ENCODE measurements around the gene C2orf69. TPM values are rescaled to one million over a fixed set of nuclear protein-coding genes. Genes with fewer than 3 reads are reported as not detected.

C2orf69 gene
- total RNA-seq, 1 experiment from 2014 or later, result 21.6 TPM

GRCh38 chr2:199940373-199940772 is 29.3 kb downstream of the C2orf69 start:
- Histone ChIP-seq H3K4me2 (ENCODE audit: low read length) (no peak overlapping the region), H3K27me3 (ENCODE audit: insufficient read depth, low read length) (no peaks in the 10 kb centered on the region), H3K4me3 (replicated peaks in 1 of 2; ENCODE audit: low read depth in 1 of 2, low read length in 2 of 2) (no peak overlapping the region), H3K79me2 (ENCODE audit: insufficient read depth, low read length) (peaks cover 33% of the 10 kb centered on the region), H3K9ac (ENCODE audit: low read length) (no peak overlapping the region), H3K36me3 (ENCODE audit: control insufficient read depth in 1 of 2, insufficient read depth in 2 of 2, low read length in 2 of 2) (peaks cover 15 to 18% of the 10 kb centered on the region in 2 experiments; a peak in 2 of 4 replicates), H3K4me1 (ENCODE audit: control insufficient read depth in 1 of 2, insufficient read depth in 2 of 2, low read length in 2 of 2) (no peaks in the 10 kb centered on the region), H4K20me1 (ENCODE audit: insufficient read depth) (no peaks in the 10 kb centered on the region), H2AFZ (ENCODE audit: low read depth, low read length, poor library complexity, severe bottlenecking) (no peak overlapping the region), H3K27ac (ENCODE audit: low read depth, low read length) (no peak overlapping the region), H3K9me2 (ENCODE audit: insufficient read depth) (no peaks in the 10 kb centered on the region), H3K9me3 (ENCODE audit: control insufficient read depth in 1 of 2, insufficient read depth in 1 of 2, low read depth in 1 of 2, low read length in 2 of 2) (no peaks in the 10 kb centered on the region)
- no TSS peak for BruUV-seq (replicated peaks)
- CTCF ChIA-PET, result interaction anchor here (0.9 to 2.0 kb wide), 7 partner anchors 81 to 1631 kb away, joined by 3 to 26 read pairs (median 3); no protein-coding TSS in a partner anchor
- DNase-seq (ENCODE audit: low read depth, low spot score) (peak; percentile 21), ATAC-seq (peak; percentile 73; the same call in 1 of the 2 replicates)
- RAD21 ChIA-PET (ENCODE audit: low non-redundant PET in 1 of 2, low total read pairs in 2 of 2, uncharacterized antibody in 2 of 2, unreplicated experiment in 2 of 2), result interaction anchor here in 1 of 2 experiments (0.7 kb wide), 1 partner anchor 75 kb away, joined by 3 read pairs; no protein-coding TSS in a partner anchor
- POLR2A ChIA-PET, result no interaction called here
- intact Hi-C loops (cut with micrococcal nuclease), result loop anchor here (1.0 to 10.0 kb wide), 3 partner anchors 83 to 1626 kb away; no protein-coding TSS in a partner anchor
- TF ChIP-seq ZNF274 (IDR thresholded peaks at IDR 0.05; ENCODE audit: low read depth, low read length) (no peak), POLR2A (IDR thresholded peaks at IDR 0.05; ENCODE audit: borderline replicate concordance, extremely low read depth, insufficient read depth, insufficient read length) (no peak), SRF (IDR thresholded peaks at IDR 0.05; ENCODE audit: low read depth) (no peak), ELF1 (IDR thresholded peaks at IDR 0.05; ENCODE audit: borderline replicate concordance, low read depth) (no peak), RAD21 (IDR thresholded peaks at IDR 0.05; ENCODE audit: low read depth) (peak; percentile 63), JUND (IDR thresholded peaks at IDR 0.05) (no peak), CTCF (IDR thresholded peaks at IDR 0.05 in 2 of 3, conservative IDR thresholded peaks at IDR 0.05 in 1 of 3; ENCODE audit: borderline replicate concordance in 1 of 3, insufficient read depth in 1 of 3, low read depth in 2 of 3, low read length in 2 of 3) (peak; percentile 18 to 48 (median 33); a peak in 4 of 6 replicates), TCF7L2 (IDR thresholded peaks at IDR 0.05; ENCODE audit: borderline replicate concordance, extremely low read depth, insufficient read depth, insufficient read length) (no peak), SP1 (IDR thresholded peaks at IDR 0.05; ENCODE audit: low read depth) (no peak), EZH2 (IDR thresholded peaks at IDR 0.05) (no peak), FOSL1 (IDR thresholded peaks at IDR 0.05; ENCODE audit: low read depth) (no peak), POLR2AphosphoS5 (IDR thresholded peaks at IDR 0.05; ENCODE audit: low read depth, low read length) (no peak), EZH2phosphoT487 (IDR thresholded peaks at IDR 0.05; ENCODE audit: borderline replicate concordance) (no peak), ZBTB33 (IDR thresholded peaks at IDR 0.05; ENCODE audit: extremely low read depth, insufficient replicate concordance, low read length) (no peak)
- TF ChIP-seq, protein P1, sequence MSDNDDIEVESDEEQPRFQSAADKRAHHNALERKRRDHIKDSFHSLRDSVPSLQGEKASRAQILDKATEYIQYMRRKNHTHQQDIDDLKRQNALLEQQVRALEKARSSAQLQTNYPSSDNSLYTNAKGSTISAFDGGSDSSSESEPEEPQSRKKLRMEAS (IDR thresholded peaks at IDR 0.05), result no peak

Measured in HCT116 (cell line).